Loucy (cell line): ENCODE results near the gene APOOL.

Source experiments
- CTCF ChIP-seq: fragments of 200-600 bp; sonication (generic); conservative IDR thresholded peaks from 2 replicates; pipeline ENCODE4 v1.5.1; 2014; ENCODE audit warnings: mild to moderate bottlenecking, antibody characterized with exemption, low read length
- EZH2phosphoT487 ChIP-seq: fragments of 200-600 bp; IDR thresholded peaks from 2 replicates; pipeline ENCODE4 v1.6.1; 2018; ENCODE audit warnings: antibody characterized with exemption, mild to moderate bottlenecking, moderate library complexity, borderline replicate concordance

GRCh38 chrX:85108165-85108564 is 104.5 kb downstream of the APOOL start:
- TF ChIP-seq CTCF (no peak), EZH2phosphoT487 (no peak)
